Activated T-helper 17 cell treated with anti-CD3 and anti-CD28 coated beads, Interleukin-2, amount 50 U/mL, for 72 hours (primary cell): ENCODE data around the gene BCKDHA. TPM values are rescaled to one million over a fixed set of nuclear protein-coding genes. Genes with fewer than 3 reads are reported as not detected.
"Not testable (repeated sequence)": the region's sequence is repeated elsewhere in the genome, so short reads cannot be mapped to it uniquely, and the experiment has no call there.

Experiments
- ATAC-seq: fragments of 150-1000 bp; cut with Tn5 transposase; replicated peaks from 2 replicates; pipeline ENCODE4 v1.10.0; 2021; ENCODE audit warnings: mild to moderate bottlenecking, moderate library complexity
- H3K27ac Mint-ChIP-seq: one replicate; pipeline ENCODE4 v1.8.0; 2022; ENCODE audit warnings: mixed read lengths
- H3K27me3 Mint-ChIP-seq: one replicate; pipeline ENCODE4 v1.8.0; 2022; ENCODE audit warnings: mixed read lengths
- H3K36me3 Mint-ChIP-seq: one replicate; pipeline ENCODE4 v1.8.0; 2022; ENCODE audit warnings: low read depth, mild to moderate bottlenecking, mixed read lengths
- H3K4me1 Mint-ChIP-seq: one replicate; pipeline ENCODE4 v1.8.0; 2022; ENCODE audit warnings: mixed read lengths
- H3K4me3 Mint-ChIP-seq: one replicate; pipeline ENCODE4 v1.8.0; 2022; ENCODE audit warnings: mild to moderate bottlenecking, mixed read lengths
- H3K9me3 Mint-ChIP-seq: one replicate; pipeline ENCODE4 v1.8.0; 2022; ENCODE audit warnings: mixed read lengths
- total RNA-seq, 2 donors: library from RNA; stranded (reverse); gene quantifications; one replicate each; pipeline ENCODE4 v1.2.3, GENCODE V29; 2022

Gene BCKDHA
- total RNA-seq, 2 donors from 2014 or later: 19.4 to 48.1 TPM

- H3K9me3 Mint-ChIP-seq: no peaks in the 10 kb centered on the region
- H3K4me3 Mint-ChIP-seq: peak overlapping the region; percentile 94
- H3K4me1 Mint-ChIP-seq: peaks cover 17% of the 10 kb centered on the region
- no peak for ATAC-seq
- H3K27me3 Mint-ChIP-seq: no peaks in the 10 kb centered on the region
- H3K27ac Mint-ChIP-seq: peak overlapping the region; percentile 98
- peaks cover 6% of the 10 kb centered on the region for H3K36me3 Mint-ChIP-seq
Measured at GRCh38 chr19:41362143-41362847, 35.3 kb upstream of the BCKDHA start.

- Mint-ChIP-seq H3K4me1 (peaks cover 7% of the 10 kb centered on the region), H3K27ac (peak overlapping the region; percentile 98), H3K36me3 (peaks cover 6% of the 10 kb centered on the region), H3K9me3 (no peaks in the 10 kb centered on the region), H3K4me3 (peak overlapping the region; percentile 94), H3K27me3 (no peaks in the 10 kb centered on the region)
- ATAC-seq: no peak
Measured at GRCh38 chr19:41363371-41363752, 34.3 kb upstream of the BCKDHA start.

- H3K36me3 Mint-ChIP-seq: peaks cover 6% of the 10 kb centered on the region
- H3K27ac Mint-ChIP-seq: peak within 1 kb of the TSS; percentile 98
- H3K9me3 Mint-ChIP-seq: no peaks in the 10 kb centered on the region
- no peaks in the 10 kb centered on the region for H3K27me3 Mint-ChIP-seq
- ATAC-seq: peak; percentile 98
- H3K4me1 Mint-ChIP-seq: peaks cover 5% of the 10 kb centered on the region
- peak within 1 kb of the TSS; percentile 94 for H3K4me3 Mint-ChIP-seq
Measured at GRCh38 chr19:41363753-41364523, 33.7 kb upstream of the BCKDHA start, which contains the start of gene B9D2. Gene B9D2, minus strand, starts transcription at chr19:41364149. Its CDS starts 630 bp downstream, at chr19:41363519.

GRCh38 chr19:41364524-41365391, 32.9 kb upstream of the BCKDHA start:
- Mint-ChIP-seq H3K27me3 (no peaks in the 10 kb centered on the region), H3K4me1 (peaks cover 5% of the 10 kb centered on the region), H3K36me3 (peaks cover 6% of the 10 kb centered on the region), H3K9me3 (no peaks in the 10 kb centered on the region), H3K27ac (peak overlapping the region; percentile 98), H3K4me3 (peak overlapping the region; percentile 94)
- no peak for ATAC-seq

GRCh38 chr19:41366089-41366488, 31.5 kb upstream of the BCKDHA start:
- Mint-ChIP-seq H3K9me3 (no peaks in the 10 kb centered on the region), H3K4me1 (peaks cover 5% of the 10 kb centered on the region), H3K27ac (no peak overlapping the region), H3K36me3 (peaks cover 6% of the 10 kb centered on the region), H3K4me3 (no peak overlapping the region), H3K27me3 (no peaks in the 10 kb centered on the region)
- ATAC-seq: no peak

- no peak overlapping the region for H3K27ac Mint-ChIP-seq
- H3K4me3 Mint-ChIP-seq: no peak overlapping the region
Measured at GRCh38 chr19:41367848-41368301, 29.7 kb upstream of the BCKDHA start.

GRCh38 chr19:41369769-41370168, 27.8 kb upstream of the BCKDHA start:
- H3K4me3 Mint-ChIP-seq: no peak overlapping the region
- no peaks in the 10 kb centered on the region for H3K9me3 Mint-ChIP-seq
- no peaks in the 10 kb centered on the region for H3K27me3 Mint-ChIP-seq
- H3K4me1 Mint-ChIP-seq: no peaks in the 10 kb centered on the region
- ATAC-seq: no peak
- no peak overlapping the region for H3K27ac Mint-ChIP-seq
- no peaks in the 10 kb centered on the region for H3K36me3 Mint-ChIP-seq

More at GRCh38 chr19:41367848-41368301, 29.7 kb upstream of the BCKDHA start:
- peaks cover 6% of the 10 kb centered on the region for H3K36me3 Mint-ChIP-seq
- no peaks in the 10 kb centered on the region for H3K9me3 Mint-ChIP-seq
- ATAC-seq: no peak
- no peaks in the 10 kb centered on the region for H3K27me3 Mint-ChIP-seq
- H3K4me1 Mint-ChIP-seq: no peaks in the 10 kb centered on the region

- H3K27me3 Mint-ChIP-seq, H3K4me1 Mint-ChIP-seq, ATAC-seq, H3K27ac Mint-ChIP-seq, H3K9me3 Mint-ChIP-seq, H3K36me3 Mint-ChIP-seq, H3K4me3 Mint-ChIP-seq: not testable (repeated sequence)
Measured at GRCh38 chr19:41371119-41371518, 26.5 kb upstream of the BCKDHA start.

- H3K4me1 Mint-ChIP-seq: no peaks in the 10 kb centered on the region
- H3K4me3 Mint-ChIP-seq: no peak overlapping the region
- no peak overlapping the region for H3K27ac Mint-ChIP-seq
- no peaks in the 10 kb centered on the region for H3K9me3 Mint-ChIP-seq
- no peaks in the 10 kb centered on the region for H3K27me3 Mint-ChIP-seq
- no peak for ATAC-seq
- H3K36me3 Mint-ChIP-seq: no peaks in the 10 kb centered on the region
Measured at GRCh38 chr19:41371541-41371940, 26.1 kb upstream of the BCKDHA start.

- no peak for ATAC-seq
- Mint-ChIP-seq H3K4me1 (peaks cover 7% of the 10 kb centered on the region), H3K36me3 (no peaks in the 10 kb centered on the region), H3K9me3 (no peaks in the 10 kb centered on the region), H3K27me3 (no peaks in the 10 kb centered on the region), H3K27ac (no peak overlapping the region), H3K4me3 (no peak overlapping the region)
Measured at GRCh38 chr19:41372501-41372900, 25.1 kb upstream of the BCKDHA start.

- no peak overlapping the region for H3K4me3 Mint-ChIP-seq
- H3K27ac Mint-ChIP-seq: no peak overlapping the region
- no peaks in the 10 kb centered on the region for H3K36me3 Mint-ChIP-seq
- peaks cover 12% of the 10 kb centered on the region for H3K4me1 Mint-ChIP-seq
- no peaks in the 10 kb centered on the region for H3K9me3 Mint-ChIP-seq
- no peak for ATAC-seq
- no peaks in the 10 kb centered on the region for H3K27me3 Mint-ChIP-seq
Measured at GRCh38 chr19:41373993-41374392, 23.6 kb upstream of the BCKDHA start.

- no peaks in the 10 kb centered on the region for H3K36me3 Mint-ChIP-seq
- H3K27ac Mint-ChIP-seq: peak within 1 kb of the TSS; percentile 33
- ATAC-seq: peak; percentile 67
- peak within 1 kb of the TSS; percentile 74 for H3K4me3 Mint-ChIP-seq
- H3K27me3 Mint-ChIP-seq: no peaks in the 10 kb centered on the region
- no peaks in the 10 kb centered on the region for H3K9me3 Mint-ChIP-seq
- peaks cover 12% of the 10 kb centered on the region for H3K4me1 Mint-ChIP-seq
Measured at GRCh38 chr19:41376241-41376997, 21.2 kb upstream of the BCKDHA start, which contains the start of gene TMEM91. Gene TMEM91, plus strand, starts transcription at chr19:41376533. Its CDS starts 1,777 bp downstream, at chr19:41378310.

GRCh38 chr19:41376998-41377365, 20.6 kb upstream of the BCKDHA start:
- H3K27ac Mint-ChIP-seq: peak overlapping the region; percentile 33
- ATAC-seq: peak; percentile 77
- H3K4me3 Mint-ChIP-seq: peak overlapping the region; percentile 74
- no peaks in the 10 kb centered on the region for H3K36me3 Mint-ChIP-seq
- H3K4me1 Mint-ChIP-seq: peaks cover 12% of the 10 kb centered on the region
- H3K9me3 Mint-ChIP-seq: no peaks in the 10 kb centered on the region
- H3K27me3 Mint-ChIP-seq: no peaks in the 10 kb centered on the region
